GM19238 (cell line): ENCODE data around the gene OR4C13.
"Not testable (repeated sequence)": the region's sequence is repeated elsewhere in the genome, so short reads cannot be mapped to it uniquely, and the experiment has no call there.

Source experiments
- DNase-seq: peaks from one replicate; pipeline ENCODE4 v3.0.0; 2011; ENCODE audit warnings: low spot score; ENCODE audit not compliant: insufficient read length

Gene OR4C13

GRCh38 chr11:49952091-49952490, at the start of gene OR4C13:
Gene OR4C13, plus strand, starts transcription at chr11:49952391. Its CDS starts 32 bp downstream, at chr11:49952423.
- DNase-seq = no peak

GRCh38 chr11:49911516-49911915, 40.7 kb upstream of the OR4C13 start:
- DNase-seq = not testable (repeated sequence)

- DNase-seq = not testable (repeated sequence)
Measured at GRCh38 chr11:49948701-49949100, 3.5 kb upstream of the OR4C13 start.

GRCh38 chr11:49973439-49973838, 21.2 kb downstream of the OR4C13 start:
- DNase-seq = not testable (repeated sequence)

GRCh38 chr11:49982435-49982834, 30.2 kb downstream of the OR4C13 start, which contains the start of gene OR4C12:
Gene OR4C12, minus strand, starts transcription at chr11:49982535. Its CDS starts 34 bp downstream, at chr11:49982501.
- not testable (repeated sequence) for DNase-seq

GRCh38 chr11:49995565-49995964, 43.4 kb downstream of the OR4C13 start:
- DNase-seq = no peak
